GM19025 (cell line): Measurements from ENCODE around the gene PRRC2B.
A peak's percentile ranks its signal among the peaks of the same experiment; 100 is the strongest.
"Not testable (repeated sequence)": the region's sequence is repeated elsewhere in the genome, so short reads cannot be mapped to it uniquely, and the experiment has no call there.

Experiments used
- ATAC-seq: cut with Tn5 transposase; IDR thresholded peaks from one replicate; pipeline ENCODE4 v1.9.1; 2021; ENCODE audit warnings: mild to moderate bottlenecking, low read depth, moderate library complexity; ENCODE audit not compliant: unreplicated experiment

The PRRC2B gene

GRCh38 chr9:131385296-131385695 lies 8.6 kb upstream of the PRRC2B start:
- no peak for ATAC-seq

DNA sequence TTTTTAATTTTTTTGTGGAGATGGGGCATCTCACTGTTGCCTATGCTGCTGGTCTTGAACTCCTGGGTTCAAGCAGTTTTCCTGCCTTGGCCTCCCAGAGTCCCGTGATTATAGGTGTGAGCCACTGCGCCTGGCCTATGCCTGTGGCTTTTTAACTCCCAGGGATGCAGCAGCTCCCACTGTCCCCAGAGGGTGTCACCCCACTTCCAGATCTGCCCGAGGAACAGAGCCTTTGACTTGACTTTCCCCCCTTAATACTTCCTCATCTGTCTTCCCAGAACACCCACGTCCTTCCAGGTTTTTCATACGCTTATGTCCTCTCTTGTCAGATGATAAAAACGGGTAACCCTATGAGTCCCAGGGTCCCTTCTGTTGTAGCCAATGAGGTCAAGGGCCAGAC lies 7.6 kb upstream of the PRRC2B start:
- ATAC-seq, result no peak

DNA sequence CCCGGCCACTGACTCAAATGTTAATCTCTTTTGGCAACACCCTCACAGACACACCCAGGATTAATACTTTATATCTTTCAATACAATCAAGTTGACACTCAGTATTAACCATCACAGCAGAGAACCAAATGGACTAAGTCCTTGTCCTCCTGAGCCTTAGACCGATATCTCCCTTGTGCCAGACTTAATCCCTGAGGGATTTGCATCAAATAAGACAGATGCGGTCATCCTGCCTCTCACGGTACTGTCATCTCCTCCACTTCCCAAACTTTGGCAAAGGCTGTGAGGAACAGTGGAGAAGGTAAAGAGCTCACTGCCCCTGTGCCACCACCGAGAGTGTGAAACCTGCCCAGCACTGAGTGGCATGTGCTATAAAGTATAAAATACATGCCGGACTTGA lies 6.5 kb upstream of the PRRC2B start:
- ATAC-seq, result no peak

- ATAC-seq, result no peak
These were observed 2.9 kb upstream of the PRRC2B start for GRCh38 chr9:131391020-131391419.

DNA sequence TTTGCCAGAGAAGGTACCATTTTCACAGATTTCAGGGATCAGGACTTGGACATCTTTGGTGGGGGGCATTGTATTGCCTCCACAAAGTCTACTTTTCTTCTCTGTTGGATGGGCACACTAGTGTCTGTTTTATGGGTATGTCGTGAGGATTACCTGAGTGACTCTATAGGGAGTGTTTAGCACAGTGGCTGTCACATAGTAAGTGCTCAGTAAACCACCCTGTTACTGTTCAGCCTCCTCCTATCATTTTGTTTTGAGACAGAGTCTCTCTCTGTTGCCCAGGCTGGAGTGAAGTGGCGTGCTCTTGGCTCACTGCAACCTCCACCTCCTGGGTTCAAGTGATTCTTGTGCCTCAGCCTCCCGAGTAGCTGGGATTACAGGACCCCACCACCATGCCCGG lies 2.4 kb upstream of the PRRC2B start:
- ATAC-seq, result no peak

DNA sequence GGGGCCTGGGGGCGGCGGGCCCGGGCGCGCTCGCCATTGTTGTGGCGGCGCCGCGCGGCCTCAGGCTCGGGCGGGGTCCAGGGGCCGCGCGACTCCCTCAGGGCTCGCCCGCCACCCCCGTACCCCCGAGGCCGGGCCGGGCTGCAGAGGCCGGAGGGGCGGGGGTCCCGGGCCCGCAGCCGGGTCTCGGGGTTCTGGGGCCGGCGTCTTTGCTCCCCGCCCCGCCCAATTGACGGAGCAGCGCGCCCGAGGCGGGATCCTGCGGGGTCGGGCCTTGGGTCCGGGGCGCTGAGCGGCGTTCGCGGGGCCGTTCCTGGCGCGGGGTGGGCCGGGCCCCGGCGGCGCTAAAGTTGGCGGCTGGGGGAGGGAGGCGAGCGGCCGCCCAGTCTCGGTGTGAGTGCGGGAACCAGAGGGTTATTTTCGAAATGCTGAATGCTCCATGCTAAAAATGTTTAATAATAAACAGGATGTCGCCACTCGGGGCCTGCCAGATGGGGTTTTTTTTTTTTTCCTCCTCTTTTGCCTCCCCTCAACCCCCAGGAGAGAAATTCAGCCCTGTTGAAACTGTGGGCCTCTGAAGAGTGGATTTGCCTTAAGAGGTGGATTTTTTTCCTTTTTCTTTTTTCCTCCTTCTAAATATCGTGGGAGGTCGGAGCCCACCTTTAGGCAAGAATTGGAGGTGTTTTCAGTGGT lies 724 bp downstream of the PRRC2B start:
- peak; percentile 24 for ATAC-seq

DNA sequence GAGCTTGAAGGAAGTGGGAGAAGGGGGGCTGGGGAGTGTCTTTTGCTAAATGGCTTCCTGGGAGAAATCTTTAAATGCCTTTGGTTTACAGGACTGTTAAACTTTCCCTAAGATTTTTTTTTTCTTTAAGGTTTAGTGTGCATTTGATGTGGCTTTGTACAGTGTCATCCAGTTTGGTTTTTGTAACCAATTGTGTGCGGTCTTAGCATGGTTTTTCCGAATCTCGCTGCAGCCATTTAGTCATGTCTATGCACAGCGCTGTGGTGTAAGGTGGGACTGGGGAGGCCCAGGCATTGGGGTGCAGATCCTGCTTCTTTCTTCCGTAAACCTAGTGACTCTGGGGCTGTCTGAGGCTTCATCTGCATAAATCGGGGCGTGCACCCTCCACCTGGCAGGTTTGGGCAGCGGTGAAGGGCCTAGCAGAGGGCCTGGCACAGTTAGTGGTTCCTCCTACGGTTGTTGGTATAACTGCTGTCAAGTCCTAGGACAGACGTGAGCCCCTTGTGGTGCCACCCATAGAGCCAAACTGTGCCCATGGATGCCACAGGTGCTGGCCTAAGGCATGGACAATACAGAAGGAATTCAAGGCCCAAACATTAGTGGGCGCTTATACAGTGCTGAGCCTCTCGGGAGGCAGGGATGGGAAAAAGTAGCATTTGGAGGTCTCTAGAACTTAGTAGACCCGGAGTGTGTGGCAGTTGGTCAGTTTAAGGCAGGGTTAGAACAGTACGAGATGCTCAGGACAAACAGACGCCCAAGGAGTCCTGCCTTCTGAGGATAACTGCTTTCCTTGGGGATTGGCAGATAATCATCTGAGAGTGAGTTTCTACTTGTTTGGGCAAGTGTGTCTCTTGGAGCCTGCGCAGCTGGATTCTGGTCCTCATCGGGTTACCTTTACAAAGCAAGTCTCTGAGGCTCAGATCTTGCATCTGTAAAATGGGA lies 1.5 kb downstream of the PRRC2B start:
- no peak for ATAC-seq

DNA sequence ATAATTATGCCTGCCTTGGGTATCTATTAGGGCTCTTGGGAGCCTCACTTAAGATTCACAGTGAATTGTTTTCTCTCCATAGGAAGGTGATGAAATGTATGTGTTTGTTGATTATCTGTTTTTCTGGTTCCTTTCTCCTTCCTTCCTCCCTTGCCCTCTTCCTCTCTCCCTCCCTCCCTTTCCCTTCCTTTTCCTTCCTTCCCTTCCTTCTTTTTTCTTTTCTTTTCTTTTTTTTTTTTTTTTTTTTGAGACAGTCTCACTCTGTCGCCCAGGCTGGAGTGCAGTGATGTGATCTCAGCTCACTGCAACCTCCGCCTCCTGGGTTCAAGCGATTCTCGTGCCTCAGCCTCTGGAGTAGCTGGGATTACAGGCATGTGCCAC lies 2.2 kb downstream of the PRRC2B start:
- ATAC-seq, result not testable (repeated sequence)

- no peak for ATAC-seq
These were observed 2.7 kb downstream of the PRRC2B start for GRCh38 chr9:131396626-131397025.

DNA sequence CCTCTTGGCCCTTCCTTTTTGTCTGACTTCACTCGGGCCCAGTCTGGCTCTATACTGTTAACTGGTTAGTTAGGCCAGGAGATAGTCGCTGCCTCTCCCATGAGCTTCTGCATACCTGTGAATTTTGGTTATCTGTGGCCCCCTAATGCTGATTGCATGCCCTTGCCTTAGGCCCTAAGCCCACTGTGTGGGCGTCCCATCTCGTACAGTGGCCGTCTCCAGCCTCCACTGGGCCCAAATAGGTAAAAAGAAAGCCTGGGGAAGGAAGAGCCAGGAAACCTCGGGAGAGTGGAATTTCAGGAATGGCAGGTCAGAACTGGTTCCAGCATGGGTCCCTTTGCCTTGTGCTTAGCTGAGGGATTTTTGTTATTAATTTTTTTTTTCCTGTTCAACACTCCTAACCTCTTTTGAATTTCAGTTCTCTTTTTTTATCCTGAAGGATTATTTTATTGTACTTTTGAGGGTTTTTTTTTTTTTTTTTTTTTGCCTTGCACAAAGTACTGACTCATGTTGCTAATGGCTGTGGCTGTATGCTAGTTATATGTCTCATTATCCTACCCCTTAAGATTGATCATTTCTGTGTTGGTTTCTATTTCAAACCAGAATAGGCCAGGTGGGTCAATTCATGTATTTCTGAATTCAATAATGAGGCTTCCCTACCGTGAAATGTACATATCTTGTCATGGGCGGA lies 3.4 kb downstream of the PRRC2B start:
- ATAC-seq, result no peak

- ATAC-seq, result no peak
These were observed 4.3 kb downstream of the PRRC2B start for GRCh38 chr9:131398204-131398603.

GRCh38 chr9:131399972-131400371 lies 6.1 kb downstream of the PRRC2B start:
- no peak for ATAC-seq

GRCh38 chr9:131400627-131401026 lies 6.7 kb downstream of the PRRC2B start:
- ATAC-seq, result no peak

GRCh38 chr9:131402073-131402472 lies 8.2 kb downstream of the PRRC2B start:
- ATAC-seq, result no peak

- no peak for ATAC-seq
These were observed 9.0 kb downstream of the PRRC2B start for GRCh38 chr9:131402738-131403492.

GRCh38 chr9:131403493-131403773 lies 9.5 kb downstream of the PRRC2B start:
- no peak for ATAC-seq

DNA sequence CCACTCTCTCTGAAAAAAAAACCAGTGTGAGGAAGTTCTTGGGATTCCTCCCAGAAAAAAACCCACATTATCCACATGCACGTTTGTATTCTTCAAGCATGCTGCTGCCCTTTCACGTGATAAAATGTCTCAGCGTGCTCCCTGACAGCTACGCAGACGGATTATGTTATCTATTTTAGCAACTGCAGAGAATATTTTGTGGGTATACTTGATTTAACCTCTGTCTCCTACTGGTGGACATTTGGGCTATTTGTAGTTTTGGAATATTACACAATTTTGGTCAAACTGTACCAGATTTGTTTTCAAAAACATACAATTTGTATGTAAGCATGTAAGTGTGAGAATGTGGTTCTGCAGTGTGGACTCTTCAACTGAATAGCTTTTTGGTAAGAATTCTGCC lies 10.7 kb downstream of the PRRC2B start:
- ATAC-seq, result no peak

GRCh38 chr9:131404987-131405386 lies 11.1 kb downstream of the PRRC2B start:
- ATAC-seq, result no peak

GRCh38 chr9:131405428-131405827 lies 11.5 kb downstream of the PRRC2B start:
- ATAC-seq, result no peak

- ATAC-seq, result no peak
These were observed 12.1 kb downstream of the PRRC2B start for GRCh38 chr9:131405858-131406537.
